HEK293 (cell line): ENCODE results near the gene CDK6.

Experiments
- KLF8 ChIP-seq: fragments of 450-650 bp; formaldehyde crosslinking; IDR thresholded peaks from 2 replicates; pipeline ENCODE4 v1.5.1; 2016; ENCODE audit warnings: missing biosample characterization, missing genetic modification characterization
- RBAK ChIP-seq: fragments of 450-650 bp; formaldehyde crosslinking; IDR thresholded peaks from 2 replicates; pipeline ENCODE4 v1.5.1; 2016; ENCODE audit warnings: missing biosample characterization, missing genetic modification characterization
- SCRT1 ChIP-seq: fragments of 450-650 bp; formaldehyde crosslinking; IDR thresholded peaks from 2 replicates; pipeline ENCODE4 v1.5.1; 2016; ENCODE audit warnings: missing biosample characterization, missing genetic modification characterization, borderline replicate concordance
- ZNF707 ChIP-seq: fragments of 450-650 bp; formaldehyde crosslinking; IDR thresholded peaks from 2 replicates; pipeline ENCODE4 v1.5.1; 2016; ENCODE audit warnings: missing biosample characterization, missing genetic modification characterization

- TF ChIP-seq ZNF707 (tag by site-specific recombination) = no peak
- no peak for TF ChIP-seq RBAK
- no peak for TF ChIP-seq KLF8 (tag by site-specific recombination)
- TF ChIP-seq SCRT1 = no peak
Measured at GRCh38 chr7:92608380-92609322, 227.7 kb downstream of the CDK6 start.
